Measurements from ENCODE around the gene INSM1. TPM values are rescaled to one million over a fixed set of nuclear protein-coding genes. Genes with fewer than 3 reads are reported as not detected.
A peak's percentile ranks its signal among the peaks of the same experiment; 100 is the strongest.

INSM1 gene
- total RNA-seq: not detected
- long read RNA-seq: 0 reads

GRCh38 chr20:20367575-20368417 lies at the start of gene INSM1:
Gene INSM1 (plus strand): TSS chr20:20368104. CDS start chr20:20368268, 164 bp downstream.
- H3K4me1 ChIP-seq: peaks cover 39% of the 10 kb centered on the region
- H3K36me3 ChIP-seq: no peaks in the 10 kb centered on the region
- peaks cover 99% of the 10 kb centered on the region for H3K27me3 ChIP-seq (ENCODE audit: low read depth)
- peak within 1 kb of the TSS; percentile 52 for H3K4me3 ChIP-seq
- H3K27ac ChIP-seq (replicated peaks): no peak within 1 kb of the TSS
- no peaks in the 10 kb centered on the region for H3K9me3 ChIP-seq (replicated peaks)
- no peak for DNase-seq
- TF ChIP-seq CTCF (IDR thresholded peaks at IDR 0.05; ENCODE audit: borderline replicate concordance): no peak
- intact Hi-C loops (cut with micrococcal nuclease): loop anchor here (10.0 kb wide), 1 partner anchor 207 kb away; no protein-coding TSS in a partner anchor

GRCh38 chr20:20318365-20319161 lies 49.3 kb upstream of the INSM1 start:
- no peak overlapping the region for H3K4me3 ChIP-seq
- H3K27ac ChIP-seq (replicated peaks): peak overlapping the region; percentile 36
- no peak for TF ChIP-seq CTCF (IDR thresholded peaks at IDR 0.05; ENCODE audit: borderline replicate concordance)
- no peaks in the 10 kb centered on the region for H3K36me3 ChIP-seq
- H3K4me1 ChIP-seq: peaks cover 11% of the 10 kb centered on the region
- intact Hi-C loops (cut with micrococcal nuclease): no loop called here
- no peak for DNase-seq
- peaks cover 9% of the 10 kb centered on the region for H3K9me3 ChIP-seq (replicated peaks)
- H3K27me3 ChIP-seq (ENCODE audit: low read depth): no peaks in the 10 kb centered on the region

- Histone ChIP-seq H3K9me3 (replicated peaks) (peaks cover 9% of the 10 kb centered on the region), H3K4me1 (peaks cover 11% of the 10 kb centered on the region), H3K27me3 (ENCODE audit: low read depth) (no peaks in the 10 kb centered on the region), H3K36me3 (no peaks in the 10 kb centered on the region), H3K27ac (replicated peaks) (no peak overlapping the region), H3K4me3 (no peak overlapping the region)
- intact Hi-C loops (cut with micrococcal nuclease): no loop called here
- no peak for DNase-seq
- no peak for TF ChIP-seq CTCF (IDR thresholded peaks at IDR 0.05; ENCODE audit: borderline replicate concordance)
Observed at GRCh38 chr20:20321134-20321533, 46.8 kb upstream of the INSM1 start.

- no peaks in the 10 kb centered on the region for H3K27me3 ChIP-seq (ENCODE audit: low read depth)
- H3K4me1 ChIP-seq: peaks cover 11% of the 10 kb centered on the region
- no peak for DNase-seq
- no peak overlapping the region for H3K4me3 ChIP-seq
- no peak overlapping the region for H3K27ac ChIP-seq (replicated peaks)
- TF ChIP-seq CTCF (IDR thresholded peaks at IDR 0.05; ENCODE audit: borderline replicate concordance): no peak
- no peaks in the 10 kb centered on the region for H3K36me3 ChIP-seq
- H3K9me3 ChIP-seq (replicated peaks): peaks cover 9% of the 10 kb centered on the region
- intact Hi-C loops (cut with micrococcal nuclease): no loop called here
Observed at GRCh38 chr20:20321917-20322316, 46.0 kb upstream of the INSM1 start.

GRCh38 chr20:20322912-20323311 lies 45.0 kb upstream of the INSM1 start:
- TF ChIP-seq CTCF (IDR thresholded peaks at IDR 0.05; ENCODE audit: borderline replicate concordance): no peak
- DNase-seq: no peak
- intact Hi-C loops (cut with micrococcal nuclease): no loop called here

More at GRCh38 chr20:20322912-20323311, 45.0 kb upstream of the INSM1 start:
- H3K27me3 ChIP-seq (ENCODE audit: low read depth): no peaks in the 10 kb centered on the region
- H3K27ac ChIP-seq (replicated peaks): no peak overlapping the region
- no peak overlapping the region for H3K4me3 ChIP-seq
- peaks cover 9% of the 10 kb centered on the region for H3K9me3 ChIP-seq (replicated peaks)
- peaks cover under 1% of the 10 kb centered on the region for H3K4me1 ChIP-seq
- H3K36me3 ChIP-seq: no peaks in the 10 kb centered on the region
